ENCODE results near the gene LGR6. TPM values are rescaled to one million over a fixed set of nuclear protein-coding genes. Genes with fewer than 3 reads are reported as not detected.

Gene LGR6
- total RNA-seq, 2 donors from 2014 or later = 1.3 to 1.6 TPM

GRCh38 chr1:202311875-202312635 lies 118.5 kb downstream of the LGR6 start:
- TF ChIP-seq CTCF (IDR thresholded peaks at IDR 0.05) = no peak
- Histone ChIP-seq H3K9me3 (no peaks in the 10 kb centered on the region), H3K36me3 (no peaks in the 10 kb centered on the region), H3K27me3 (no peaks in the 10 kb centered on the region), H3K4me3 (no peak overlapping the region), H3K4me1 (no peaks in the 10 kb centered on the region), H3K27ac (no peak overlapping the region), H3K9ac (ENCODE audit: low read depth in 2 of 2, low read length in 2 of 2) (no peak overlapping the region)
- DNase-seq = no peak
- intact Hi-C loops (cut with DNase I) = no loop called here

DNA sequence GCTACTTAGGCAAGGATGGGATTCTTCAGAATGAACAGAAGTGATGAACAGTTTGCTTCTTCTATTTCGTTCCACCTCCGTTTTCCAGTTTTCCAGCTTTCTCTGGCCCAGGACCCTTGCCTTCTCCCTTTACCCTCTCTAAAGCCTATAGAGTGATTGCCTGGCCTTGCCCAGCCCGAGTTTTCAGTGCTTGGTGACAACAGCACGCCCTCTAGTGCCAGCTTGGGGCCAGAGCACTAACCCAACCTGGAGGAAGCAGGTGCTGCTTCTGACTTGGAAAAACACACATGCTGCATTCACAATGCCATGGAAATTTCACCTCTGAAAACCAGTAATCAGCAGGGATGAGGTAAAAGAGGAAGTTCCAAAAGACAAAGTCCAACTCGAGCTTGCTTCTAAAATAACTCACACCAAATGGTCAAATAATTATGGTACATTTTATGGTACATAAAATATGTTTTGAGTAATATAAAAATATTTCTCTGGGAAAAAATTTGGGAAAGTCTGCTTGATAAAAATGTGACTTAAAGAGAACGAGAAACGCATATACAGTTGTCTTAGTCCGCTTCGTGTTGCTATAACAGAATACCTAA lies 122.1 kb downstream of the LGR6 start:
- Histone ChIP-seq H3K27ac (no peak overlapping the region), H3K9ac (ENCODE audit: low read depth in 2 of 2, low read length in 2 of 2) (no peak overlapping the region), H3K9me3 (no peaks in the 10 kb centered on the region), H3K4me1 (no peaks in the 10 kb centered on the region), H3K27me3 (no peaks in the 10 kb centered on the region), H3K36me3 (no peaks in the 10 kb centered on the region), H3K4me3 (no peak overlapping the region)
- DNase-seq = peak; percentile 82
- intact Hi-C loops (cut with DNase I) = loop anchor here (2.0 kb wide), 1 partner anchor 127 kb away; no protein-coding TSS in a partner anchor
- peak; percentile 81 for TF ChIP-seq CTCF (IDR thresholded peaks at IDR 0.05)

DNA sequence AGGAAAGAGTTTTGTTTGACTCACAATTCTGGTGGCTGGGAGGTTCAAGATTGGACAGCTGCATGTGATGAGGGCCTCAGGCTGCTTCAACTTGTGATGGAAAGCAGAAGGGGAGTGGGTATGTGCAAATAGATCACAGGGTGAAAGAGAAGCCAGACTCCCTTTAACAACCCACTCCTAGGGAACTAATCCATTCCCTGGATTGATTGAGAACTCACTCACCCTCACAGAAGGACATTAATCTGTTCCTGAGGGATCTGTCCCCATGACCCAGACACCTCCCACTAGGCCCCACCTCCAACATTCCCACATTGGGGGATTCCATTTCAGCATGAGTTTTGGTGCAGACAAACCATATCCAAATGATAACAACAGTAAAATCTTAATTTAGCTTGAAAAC lies 122.6 kb downstream of the LGR6 start:
- DNase-seq = no peak
- no peaks in the 10 kb centered on the region for H3K4me1 ChIP-seq
- no peak overlapping the region for H3K27ac ChIP-seq
- no peak for TF ChIP-seq CTCF (IDR thresholded peaks at IDR 0.05)
- H3K27me3 ChIP-seq = no peaks in the 10 kb centered on the region
- H3K9me3 ChIP-seq = no peaks in the 10 kb centered on the region
- intact Hi-C loops (cut with DNase I) = no loop called here
- no peaks in the 10 kb centered on the region for H3K36me3 ChIP-seq
- no peak overlapping the region for H3K4me3 ChIP-seq
- H3K9ac ChIP-seq (ENCODE audit: low read depth in 2 of 2, low read length in 2 of 2) = no peak overlapping the region

DNA sequence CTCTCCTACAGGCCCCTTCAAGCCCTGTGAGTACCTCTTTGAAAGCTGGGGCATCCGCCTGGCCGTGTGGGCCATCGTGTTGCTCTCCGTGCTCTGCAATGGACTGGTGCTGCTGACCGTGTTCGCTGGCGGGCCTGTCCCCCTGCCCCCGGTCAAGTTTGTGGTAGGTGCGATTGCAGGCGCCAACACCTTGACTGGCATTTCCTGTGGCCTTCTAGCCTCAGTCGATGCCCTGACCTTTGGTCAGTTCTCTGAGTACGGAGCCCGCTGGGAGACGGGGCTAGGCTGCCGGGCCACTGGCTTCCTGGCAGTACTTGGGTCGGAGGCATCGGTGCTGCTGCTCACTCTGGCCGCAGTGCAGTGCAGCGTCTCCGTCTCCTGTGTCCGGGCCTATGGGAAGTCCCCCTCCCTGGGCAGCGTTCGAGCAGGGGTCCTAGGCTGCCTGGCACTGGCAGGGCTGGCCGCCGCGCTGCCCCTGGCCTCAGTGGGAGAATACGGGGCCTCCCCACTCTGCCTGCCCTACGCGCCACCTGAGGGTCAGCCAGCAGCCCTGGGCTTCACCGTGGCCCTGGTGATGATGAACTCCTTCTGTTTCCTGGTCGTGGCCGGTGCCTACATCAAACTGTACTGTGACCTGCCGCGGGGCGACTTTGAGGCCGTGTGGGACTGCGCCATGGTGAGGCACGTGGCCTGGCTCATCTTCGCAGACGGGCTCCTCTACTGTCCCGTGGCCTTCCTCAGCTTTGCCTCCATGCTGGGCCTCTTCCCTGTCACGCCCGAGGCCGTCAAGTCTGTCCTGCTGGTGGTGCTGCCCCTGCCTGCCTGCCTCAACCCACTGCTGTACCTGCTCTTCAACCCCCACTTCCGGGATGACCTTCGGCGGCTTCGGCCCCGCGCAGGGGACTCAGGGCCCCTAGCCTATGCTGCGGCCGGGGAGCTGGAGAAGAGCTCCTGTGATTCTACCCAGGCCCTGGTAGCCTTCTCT lies 124.6 kb downstream of the LGR6 start:
- intact Hi-C loops (cut with DNase I) = no loop called here
- TF ChIP-seq CTCF (IDR thresholded peaks at IDR 0.05) = no peak
- DNase-seq = no peak
- H3K27ac ChIP-seq = no peak overlapping the region
- no peaks in the 10 kb centered on the region for H3K9me3 ChIP-seq
- no peak overlapping the region for H3K4me3 ChIP-seq
- no peaks in the 10 kb centered on the region for H3K36me3 ChIP-seq
- H3K9ac ChIP-seq (ENCODE audit: low read depth in 2 of 2, low read length in 2 of 2) = no peak overlapping the region
- no peaks in the 10 kb centered on the region for H3K4me1 ChIP-seq
- H3K27me3 ChIP-seq = no peaks in the 10 kb centered on the region

GRCh38 chr1:202319381-202320080 lies 125.9 kb downstream of the LGR6 start:
- DNase-seq = no peak
- Histone ChIP-seq H3K36me3 (no peaks in the 10 kb centered on the region), H3K9me3 (no peaks in the 10 kb centered on the region), H3K9ac (ENCODE audit: low read depth in 2 of 2, low read length in 2 of 2) (no peak overlapping the region), H3K27ac (no peak overlapping the region), H3K27me3 (no peaks in the 10 kb centered on the region), H3K4me1 (no peaks in the 10 kb centered on the region), H3K4me3 (no peak overlapping the region)
- TF ChIP-seq CTCF (IDR thresholded peaks at IDR 0.05) = no peak
- intact Hi-C loops (cut with DNase I) = loop anchor here (10.0 kb wide), 1 partner anchor 395 kb away; the partner anchor contains the start of gene SYT2
